Thyroid gland (tissue), 4 donors: ENCODE results near the gene MXI1.

Source experiments
- POLR2A ChIP-seq, 2 donors: fragments of 450-650 bp; IDR thresholded peaks; one replicate each; pipeline ENCODE4 v1.6.1; 2017; ENCODE audit warnings: antibody characterized with exemption in 2 of 2, mild to moderate bottlenecking in 2 of 2, moderate library complexity in 1 of 2
- TF ChIP-seq, protein P1 (sequence below), 6 experiments: fragments of 200-600 bp in 3 of 6; fragments of 450-650 bp in 3 of 6; sonication (generic) in 3 of 6; IDR thresholded peaks; one replicate each; pipeline ENCODE4 v1.5.1; 2016 to 2019; ENCODE audit warnings: antibody characterized with exemption in 6 of 6, mild to moderate bottlenecking in 2 of 6, inconsistent platforms in 1 of 6, moderate library complexity in 1 of 6

DNA sequence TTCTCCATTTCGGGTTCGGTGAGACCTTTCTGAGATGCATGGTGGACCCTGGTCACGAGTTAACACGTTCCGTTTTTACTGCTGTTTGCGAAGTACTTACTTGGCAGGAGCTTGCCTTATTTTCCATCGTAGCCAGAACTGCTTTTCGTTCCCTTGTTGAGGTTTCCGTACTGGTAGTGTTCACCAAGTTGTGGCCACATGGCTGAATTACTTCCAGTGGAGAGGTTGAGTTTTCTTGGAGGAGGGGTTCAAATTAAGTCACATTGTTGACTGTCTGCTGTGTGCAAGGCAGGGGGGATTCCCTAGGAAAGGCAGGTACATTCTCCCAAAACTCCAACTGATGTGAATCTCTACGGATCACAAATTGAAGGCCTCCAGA lies 4.0 kb downstream of the MXI1 start:
- TF ChIP-seq, protein P1, sequence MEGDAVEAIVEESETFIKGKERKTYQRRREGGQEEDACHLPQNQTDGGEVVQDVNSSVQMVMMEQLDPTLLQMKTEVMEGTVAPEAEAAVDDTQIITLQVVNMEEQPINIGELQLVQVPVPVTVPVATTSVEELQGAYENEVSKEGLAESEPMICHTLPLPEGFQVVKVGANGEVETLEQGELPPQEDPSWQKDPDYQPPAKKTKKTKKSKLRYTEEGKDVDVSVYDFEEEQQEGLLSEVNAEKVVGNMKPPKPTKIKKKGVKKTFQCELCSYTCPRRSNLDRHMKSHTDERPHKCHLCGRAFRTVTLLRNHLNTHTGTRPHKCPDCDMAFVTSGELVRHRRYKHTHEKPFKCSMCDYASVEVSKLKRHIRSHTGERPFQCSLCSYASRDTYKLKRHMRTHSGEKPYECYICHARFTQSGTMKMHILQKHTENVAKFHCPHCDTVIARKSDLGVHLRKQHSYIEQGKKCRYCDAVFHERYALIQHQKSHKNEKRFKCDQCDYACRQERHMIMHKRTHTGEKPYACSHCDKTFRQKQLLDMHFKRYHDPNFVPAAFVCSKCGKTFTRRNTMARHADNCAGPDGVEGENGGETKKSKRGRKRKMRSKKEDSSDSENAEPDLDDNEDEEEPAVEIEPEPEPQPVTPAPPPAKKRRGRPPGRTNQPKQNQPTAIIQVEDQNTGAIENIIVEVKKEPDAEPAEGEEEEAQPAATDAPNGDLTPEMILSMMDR (IDR thresholded peaks at IDR 0.05), result no peak
- TF ChIP-seq POLR2A (IDR thresholded peaks at IDR 0.05), result no peak
